SK-N-SH (cell line): Measurements from ENCODE around the gene MIF4GD. TPM values are rescaled to one million over a fixed set of nuclear protein-coding genes. Genes with fewer than 3 reads are reported as not detected.

Source experiments
- CTCF ChIA-PET: fragments of 300-600, 350-600 bp; formaldehyde crosslinking; extraction: SDS; loops from one replicate; lab custom pipeline; 2021; lab: Yijun Ruan, JAX
- POLR2A ChIA-PET: fragments of 350-600 bp; sonication (Branson Sonifier 250); formaldehyde crosslinking; extraction: SDS; loops from one replicate; lab custom pipeline; 2020; ENCODE audit warnings: antibody characterized with exemption, inconsistent platforms; lab: Yijun Ruan, JAX
- DNase-seq: peaks from one replicate; pipeline ENCODE4 v3.0.0; 2012
- H2AFZ ChIP-seq: fragments of 200-600 bp; sonication (generic); 2 replicates; pipeline ENCODE4 v1.8.1; 2016; ENCODE audit warnings: antibody characterized with exemption, mild to moderate bottlenecking, low read depth
- H3F3A ChIP-seq: fragments of 200-600 bp; sonication (generic); replicated peaks from 2 replicates; pipeline ENCODE3; 2016; ENCODE audit warnings: antibody characterized with exemption, mild to moderate bottlenecking; ENCODE audit not compliant: insufficient read depth
- H3K27ac ChIP-seq, 2 experiments: fragments of 200-500 bp in 1 of 2; fragments of 200-600 bp in 1 of 2; sonication (Bioruptor generic) in 1 of 2; sonication (generic), shearing (Covaris generic) in 1 of 2; 2 replicates each; pipeline versions ENCODE4 v1.5.1 to v1.6.1; 2014 to 2016; ENCODE audit warnings: low read depth in 2 of 2, inconsistent platforms in 1 of 2, low read length in 1 of 2, mild to moderate bottlenecking in 1 of 2, mixed read lengths in 1 of 2
- H3K27me3 ChIP-seq: fragments of 200-600 bp; sonication (generic), shearing (Covaris generic); 2 replicates; pipeline ENCODE4 v1.6.1; 2016; ENCODE audit warnings: mixed run types; ENCODE audit not compliant: insufficient read depth
- H3K36me3 ChIP-seq, 2 experiments: fragments of 200-500 bp in 1 of 2; fragments of 200-600 bp in 1 of 2; sonication (Bioruptor generic) in 1 of 2; sonication (generic) in 1 of 2; replicated peaks in 1 of 2; 2 replicates each; pipeline versions ENCODE3 to v1.5.1; 2014 to 2016; ENCODE audit warnings: low read length in 1 of 2, mild to moderate bottlenecking in 1 of 2; ENCODE audit not compliant: insufficient read depth in 2 of 2, control insufficient read depth in 1 of 2
- H3K4me1 ChIP-seq, 2 experiments: fragments of 200-500 bp in 1 of 2; fragments of 200-600 bp in 1 of 2; sonication (Bioruptor generic) in 1 of 2; sonication (generic), shearing (Covaris generic) in 1 of 2; 2 replicates each; pipeline versions ENCODE4 v1.5.1 to v1.6.1; 2014 to 2016; ENCODE audit warnings: low read depth in 1 of 2, low read length in 1 of 2, mixed run types in 1 of 2; ENCODE audit not compliant: insufficient read depth in 2 of 2, control insufficient read depth in 1 of 2
- H3K4me2 ChIP-seq: fragments of 200-600 bp; sonication (generic), shearing (Covaris generic); 2 replicates; pipeline ENCODE4 v1.6.1; 2017; ENCODE audit warnings: mixed run types
- H3K4me3 ChIP-seq, 2 experiments: fragments of 200-500 bp in 1 of 2; fragments of 200-600 bp in 1 of 2; sonication (Bioruptor generic) in 1 of 2; sonication (generic), shearing (Covaris generic) in 1 of 2; 2 replicates each; pipeline versions ENCODE4 v1.5.1 to v1.8.1; 2014 to 2016; ENCODE audit warnings: low read depth in 2 of 2, inconsistent platforms in 1 of 2, low read length in 1 of 2, mild to moderate bottlenecking in 1 of 2, mixed read lengths in 1 of 2, moderate library complexity in 1 of 2
- H3K79me2 ChIP-seq: fragments of 200-600 bp; sonication (generic); 2 replicates; pipeline ENCODE4 v1.8.1; 2017; ENCODE audit warnings: mild to moderate bottlenecking; ENCODE audit not compliant: insufficient read depth
- H3K9ac ChIP-seq: fragments of 200-600 bp; sonication (generic); 2 replicates; pipeline ENCODE4 v1.6.1; 2017; ENCODE audit warnings: mixed run types
- H3K9me2 ChIP-seq: fragments of 200-600 bp; sonication (generic); 2 replicates; pipeline ENCODE4 v1.6.1; 2017; ENCODE audit warnings: mixed run types
- H3K9me3 ChIP-seq: fragments of 200-600 bp; sonication (generic); 2 replicates; pipeline ENCODE4 v1.6.1; 2017; ENCODE audit warnings: mixed run types, mild to moderate bottlenecking, moderate library complexity
- H4K20me1 ChIP-seq: fragments of 200-600 bp; sonication (generic); 2 replicates; pipeline ENCODE4 v1.6.1; 2017; ENCODE audit warnings: mild to moderate bottlenecking, mixed run types; ENCODE audit not compliant: insufficient read depth
- CHD2 ChIP-seq: fragments of 150-350 bp; IDR thresholded peaks from 2 replicates; pipeline ENCODE4 v1.6.1; 2018; ENCODE audit warnings: low read length; ENCODE audit not compliant: partially characterized antibody
- ELF1 ChIP-seq: IDR thresholded peaks from 2 replicates; pipeline ENCODE4 v1.4.0; 2012
- EP300 ChIP-seq, 2 experiments: IDR thresholded peaks; 2 replicates each; pipeline versions ENCODE4 v1.4.0 to v1.6.1; 2012; ENCODE audit warnings: borderline replicate concordance in 1 of 2, low read depth in 1 of 2, low read length in 1 of 2
- EZH2phosphoT487 ChIP-seq: fragments of 200-600 bp; sonication (generic); IDR thresholded peaks from 2 replicates; pipeline ENCODE4 v1.6.1; 2017; ENCODE audit warnings: low read depth, mixed run types, mild to moderate bottlenecking, antibody characterized with exemption, moderate library complexity, borderline replicate concordance
- GABPA ChIP-seq: IDR thresholded peaks from 2 replicates; pipeline ENCODE4 v1.4.0; 2012; ENCODE audit warnings: low read depth, mild to moderate bottlenecking
- JUND ChIP-seq: IDR thresholded peaks from 2 replicates; pipeline ENCODE4 v1.4.0; 2012
- RCOR1 ChIP-seq: fragments of 150-350 bp; IDR thresholded peaks from 2 replicates; pipeline ENCODE4 v1.6.1; 2017; ENCODE audit warnings: antibody characterized with exemption, low read length
- RFX5 ChIP-seq: IDR thresholded peaks from 2 replicates; pipeline ENCODE4 v1.6.1; 2012; ENCODE audit warnings: mild to moderate bottlenecking, improper control_type of control experiment, low read length
- RXRA ChIP-seq: IDR thresholded peaks from 2 replicates; pipeline ENCODE4 v1.4.0; 2012; ENCODE audit warnings: low read depth, mild to moderate bottlenecking, borderline replicate concordance
- TAF1 ChIP-seq: IDR thresholded peaks from 2 replicates; pipeline ENCODE4 v1.6.1; 2012; ENCODE audit warnings: low read depth, mild to moderate bottlenecking, low read length, moderate library complexity, borderline replicate concordance
- TCF12 ChIP-seq: IDR thresholded peaks from 2 replicates; pipeline ENCODE4 v1.4.0; 2012
- TEAD4 ChIP-seq: IDR thresholded peaks from 2 replicates; pipeline ENCODE4 v1.4.0; 2012; ENCODE audit warnings: mild to moderate bottlenecking, borderline replicate concordance; ENCODE audit not compliant: insufficient read depth
- WGBS: methylation state at CpG from one replicate; pipeline ENCODE4 v1.1.6; 2017; ENCODE audit warnings: low lambda C conversion rate; 5-methylcytosine and 5-hydroxymethylcytosine counted together
- polyA plus RNA-seq, 3 experiments: library from polyadenylated mRNA; depleted of rRNA; stranded (reverse); fragments of >200 nt; gene quantifications; 2 replicates each; pipeline ENCODE4 v1.2.3, GENCODE V29; 2012
- TF ChIP-seq, protein P1 (sequence below): fragments of 150-350 bp; IDR thresholded peaks from 2 replicates; pipeline ENCODE4 v1.6.1; 2016; ENCODE audit warnings: mild to moderate bottlenecking, low read depth, low read length
- TF ChIP-seq, protein P2 (sequence below): IDR thresholded peaks from 2 replicates; pipeline ENCODE4 v1.4.0; 2012; ENCODE audit warnings: low read depth, borderline replicate concordance
- TF ChIP-seq, protein P3 (sequence below): IDR thresholded peaks from 2 replicates; pipeline ENCODE4 v1.4.0; 2012; ENCODE audit warnings: low read depth, borderline replicate concordance
- TF ChIP-seq, protein P4 (sequence below): IDR thresholded peaks from 2 replicates; pipeline ENCODE4; 2012

The MIF4GD gene
- polyA plus RNA-seq, 1 of the 3 experiments (the other 2 are of a cell fraction): 65.4 TPM

DNA sequence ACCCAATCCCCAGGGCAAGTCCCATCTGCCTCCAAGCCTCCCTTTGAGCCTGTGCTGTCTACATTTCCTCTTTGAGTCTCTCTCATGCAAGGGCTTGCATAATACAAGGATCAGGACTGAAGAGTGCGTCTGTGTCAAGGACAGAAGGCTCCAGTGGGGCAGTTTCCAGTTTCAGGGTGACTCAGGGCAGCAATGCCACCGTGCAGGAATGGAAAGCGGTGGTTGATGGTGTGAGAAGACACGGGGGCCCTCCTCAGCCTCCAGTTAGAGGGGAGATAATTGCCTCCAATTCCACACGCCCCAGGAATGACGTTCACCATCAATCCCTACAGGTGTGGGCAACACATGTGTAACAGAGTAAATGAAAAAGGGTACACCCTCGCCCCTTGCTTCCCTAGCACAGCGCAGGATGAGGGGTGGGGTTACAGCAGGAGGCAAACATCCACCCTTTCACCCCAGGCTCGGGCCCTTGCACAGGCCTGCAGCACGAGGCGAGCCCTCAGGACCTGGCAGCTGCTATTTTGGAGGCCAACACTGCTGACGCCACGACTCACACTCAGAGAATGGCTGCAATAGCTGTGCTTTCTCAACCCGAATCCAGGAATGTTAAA is 43.0 kb upstream of the MIF4GD start:
- ChIA-PET CTCF (interaction anchor here (6.2 kb wide), 1 partner anchor 8 kb away, joined by 45 read pairs; no protein-coding TSS in a partner anchor), POLR2A (interaction anchor here (0.6 kb wide), 1 partner anchor 95 kb away, joined by 4 read pairs; no protein-coding TSS in a partner anchor)
- Histone ChIP-seq H3K79me2 (no peaks in the 10 kb centered on the region), H3K9me2 (no peaks in the 10 kb centered on the region), H3K36me3 (peaks cover 3 to 13% of the 10 kb centered on the region in 2 experiments), H3K9ac (no peak overlapping the region), H4K20me1 (no peaks in the 10 kb centered on the region), H3K4me3 (no peak overlapping the region), H2AFZ (no peak overlapping the region), H3K9me3 (no peaks in the 10 kb centered on the region), H3K4me1 (no peaks in the 10 kb centered on the region), H3F3A (no peaks in the 10 kb centered on the region), H3K4me2 (no peak overlapping the region), H3K27ac (no peak overlapping the region), H3K27me3 (no peaks in the 10 kb centered on the region)
- no peak for DNase-seq
- WGBS: 91% methylated on average over 14 of the region's 14 CpGs
- TF ChIP-seq, protein P1, sequence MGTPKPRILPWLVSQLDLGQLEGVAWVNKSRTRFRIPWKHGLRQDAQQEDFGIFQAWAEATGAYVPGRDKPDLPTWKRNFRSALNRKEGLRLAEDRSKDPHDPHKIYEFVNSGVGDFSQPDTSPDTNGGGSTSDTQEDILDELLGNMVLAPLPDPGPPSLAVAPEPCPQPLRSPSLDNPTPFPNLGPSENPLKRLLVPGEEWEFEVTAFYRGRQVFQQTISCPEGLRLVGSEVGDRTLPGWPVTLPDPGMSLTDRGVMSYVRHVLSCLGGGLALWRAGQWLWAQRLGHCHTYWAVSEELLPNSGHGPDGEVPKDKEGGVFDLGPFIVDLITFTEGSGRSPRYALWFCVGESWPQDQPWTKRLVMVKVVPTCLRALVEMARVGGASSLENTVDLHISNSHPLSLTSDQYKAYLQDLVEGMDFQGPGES: no peak
- TF ChIP-seq GABPA (no peak), EZH2phosphoT487 (no peak), ELF1 (no peak), RXRA (no peak)
- TF ChIP-seq, protein P2, sequence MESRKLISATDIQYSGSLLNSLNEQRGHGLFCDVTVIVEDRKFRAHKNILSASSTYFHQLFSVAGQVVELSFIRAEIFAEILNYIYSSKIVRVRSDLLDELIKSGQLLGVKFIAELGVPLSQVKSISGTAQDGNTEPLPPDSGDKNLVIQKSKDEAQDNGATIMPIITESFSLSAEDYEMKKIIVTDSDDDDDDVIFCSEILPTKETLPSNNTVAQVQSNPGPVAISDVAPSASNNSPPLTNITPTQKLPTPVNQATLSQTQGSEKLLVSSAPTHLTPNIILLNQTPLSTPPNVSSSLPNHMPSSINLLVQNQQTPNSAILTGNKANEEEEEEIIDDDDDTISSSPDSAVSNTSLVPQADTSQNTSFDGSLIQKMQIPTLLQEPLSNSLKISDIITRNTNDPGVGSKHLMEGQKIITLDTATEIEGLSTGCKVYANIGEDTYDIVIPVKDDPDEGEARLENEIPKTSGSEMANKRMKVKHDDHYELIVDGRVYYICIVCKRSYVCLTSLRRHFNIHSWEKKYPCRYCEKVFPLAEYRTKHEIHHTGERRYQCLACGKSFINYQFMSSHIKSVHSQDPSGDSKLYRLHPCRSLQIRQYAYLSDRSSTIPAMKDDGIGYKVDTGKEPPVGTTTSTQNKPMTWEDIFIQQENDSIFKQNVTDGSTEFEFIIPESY: no peak

DNA sequence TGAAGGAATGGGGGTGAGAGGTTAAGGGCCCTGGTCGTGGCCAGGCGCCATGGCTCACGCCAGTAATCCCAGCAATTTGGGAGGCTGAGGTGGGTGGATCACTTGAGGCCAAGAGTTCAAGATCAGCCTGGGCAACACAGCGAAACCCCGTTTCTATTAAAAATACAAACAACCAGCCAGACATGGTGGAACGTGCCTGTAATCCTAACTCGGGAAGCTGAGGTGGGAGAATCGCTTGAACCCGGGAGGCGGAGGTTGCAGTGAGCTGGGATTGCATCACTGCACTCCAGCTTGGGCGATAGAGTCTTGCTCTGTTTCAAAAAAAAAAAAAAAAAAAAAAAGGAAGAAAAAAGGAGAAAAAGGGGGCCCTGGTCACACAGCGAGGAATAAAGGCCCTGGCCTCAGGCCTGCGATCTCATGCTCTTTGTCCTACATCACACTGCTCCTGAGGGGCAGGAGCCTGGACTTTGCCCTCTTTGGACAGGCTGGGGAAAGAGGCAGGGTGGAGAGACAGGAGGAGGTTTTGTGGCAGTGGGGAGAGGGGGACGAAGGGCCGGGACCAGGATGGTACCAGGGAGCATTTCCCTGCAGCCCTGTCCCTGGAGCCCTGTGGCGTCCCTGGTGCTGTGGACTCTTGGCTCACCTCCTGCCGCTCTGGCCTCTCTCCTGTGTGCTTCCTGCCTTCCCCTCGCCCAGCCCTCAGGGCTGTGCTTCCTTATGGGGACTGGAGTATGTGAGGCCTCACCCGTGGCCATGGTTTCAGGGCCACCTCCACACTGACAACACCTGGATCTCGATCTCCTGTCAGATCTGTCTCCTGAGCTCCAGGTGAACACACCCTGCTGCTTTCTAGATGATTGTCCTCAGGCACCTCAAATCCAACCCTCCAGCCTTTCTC is 38.0 kb upstream of the MIF4GD start:
- H3K9me2 ChIP-seq: no peaks in the 10 kb centered on the region
- WGBS: 89% methylated on average over 20 of the region's 20 CpGs
- H3K36me3 ChIP-seq: no peaks in the 10 kb centered on the region
- H3K4me2 ChIP-seq: no peak overlapping the region
- no peaks in the 10 kb centered on the region for H3K27me3 ChIP-seq
- H3K9me3 ChIP-seq: no peaks in the 10 kb centered on the region
- H4K20me1 ChIP-seq: no peaks in the 10 kb centered on the region
- no peak overlapping the region for H3K9ac ChIP-seq
- no peaks in the 10 kb centered on the region for H3F3A ChIP-seq
- no peak overlapping the region for H3K4me3 ChIP-seq
- H3K27ac ChIP-seq: no peak overlapping the region
- DNase-seq: no peak
- no peaks in the 10 kb centered on the region for H3K4me1 ChIP-seq
- no peaks in the 10 kb centered on the region for H3K79me2 ChIP-seq
- ChIA-PET CTCF (interaction anchor here (0.6 to 6.2 kb wide), 8 partner anchors 9 to 106 kb away, joined by 3 to 45 read pairs (median 4); partner anchors contain the start of gene MIF4GD), POLR2A (no interaction called here)
- H2AFZ ChIP-seq: no peak overlapping the region
- TF ChIP-seq JUND (no peak), EP300 (IDR thresholded peaks at IDR 0.05; ENCODE audit: borderline replicate concordance in 1 of 2, low read depth in 1 of 2, low read length in 1 of 2) (no peak), RCOR1 (no peak), TEAD4 (no peak), CHD2 (no peak), TCF12 (no peak), TAF1 (no peak), RFX5 (no peak), ELF1 (no peak)
- TF ChIP-seq, protein P3, sequence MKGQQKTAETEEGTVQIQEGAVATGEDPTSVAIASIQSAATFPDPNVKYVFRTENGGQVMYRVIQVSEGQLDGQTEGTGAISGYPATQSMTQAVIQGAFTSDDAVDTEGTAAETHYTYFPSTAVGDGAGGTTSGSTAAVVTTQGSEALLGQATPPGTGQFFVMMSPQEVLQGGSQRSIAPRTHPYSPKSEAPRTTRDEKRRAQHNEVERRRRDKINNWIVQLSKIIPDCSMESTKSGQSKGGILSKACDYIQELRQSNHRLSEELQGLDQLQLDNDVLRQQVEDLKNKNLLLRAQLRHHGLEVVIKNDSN: no peak
- TF ChIP-seq, protein P2: no peak
- TF ChIP-seq, protein P1: no peak
- TF ChIP-seq, protein P4, sequence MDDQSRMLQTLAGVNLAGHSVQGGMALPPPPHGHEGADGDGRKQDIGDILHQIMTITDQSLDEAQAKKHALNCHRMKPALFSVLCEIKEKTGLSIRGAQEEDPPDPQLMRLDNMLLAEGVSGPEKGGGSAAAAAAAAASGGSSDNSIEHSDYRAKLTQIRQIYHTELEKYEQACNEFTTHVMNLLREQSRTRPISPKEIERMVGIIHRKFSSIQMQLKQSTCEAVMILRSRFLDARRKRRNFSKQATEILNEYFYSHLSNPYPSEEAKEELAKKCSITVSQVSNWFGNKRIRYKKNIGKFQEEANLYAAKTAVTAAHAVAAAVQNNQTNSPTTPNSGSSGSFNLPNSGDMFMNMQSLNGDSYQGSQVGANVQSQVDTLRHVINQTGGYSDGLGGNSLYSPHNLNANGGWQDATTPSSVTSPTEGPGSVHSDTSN: no peak
